ENCODE results near the gene PIGL.

PIGL gene

GRCh38 chr17:16313139-16314090 is 96.4 kb downstream of the PIGL start:
- DNase-seq: no peak

DNA sequence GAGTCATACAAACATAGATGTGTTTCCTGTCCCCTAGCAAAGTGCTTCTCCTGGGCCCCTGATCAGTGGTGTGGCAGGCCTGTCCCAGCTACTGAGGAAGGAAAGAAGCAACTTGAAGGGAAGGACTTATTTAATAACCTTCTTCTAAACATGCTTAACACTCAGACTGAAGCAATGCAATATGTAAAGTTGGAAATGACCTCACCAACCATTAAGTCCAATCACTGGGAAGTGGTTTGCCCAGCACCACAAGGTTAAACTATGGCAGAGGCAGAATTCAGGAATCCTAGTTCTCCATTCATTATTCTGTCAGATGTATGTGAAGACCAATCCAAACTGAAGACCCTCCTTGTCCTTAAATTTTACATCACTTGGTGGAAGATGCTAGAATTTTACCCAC is 97.2 kb downstream of the PIGL start:
- DNase-seq: no peak

GRCh38 chr17:16314859-16315258 is 97.8 kb downstream of the PIGL start:
- DNase-seq: no peak

DNA sequence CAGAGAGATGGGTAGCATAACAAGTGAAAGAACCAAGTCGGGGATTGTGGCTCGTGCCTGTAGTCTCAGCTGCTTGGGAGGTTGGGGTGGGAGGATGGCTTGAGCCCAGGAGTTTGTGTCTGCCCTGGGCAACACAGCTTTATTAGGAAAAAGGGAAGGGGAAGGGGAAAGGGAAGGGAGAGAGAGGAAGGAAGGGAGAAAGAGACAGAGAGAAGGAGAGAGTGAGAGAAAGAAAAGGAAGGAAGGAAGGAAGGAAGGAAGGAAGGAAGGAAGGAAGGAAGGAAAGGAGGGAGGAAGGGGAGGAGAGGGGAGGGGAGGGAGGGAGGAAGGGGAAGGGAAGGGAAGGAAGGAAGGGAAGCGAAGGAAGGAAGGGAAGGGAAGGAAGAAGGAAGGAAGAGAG is 103.0 kb downstream of the PIGL start:
- DNase-seq: no peak

DNA sequence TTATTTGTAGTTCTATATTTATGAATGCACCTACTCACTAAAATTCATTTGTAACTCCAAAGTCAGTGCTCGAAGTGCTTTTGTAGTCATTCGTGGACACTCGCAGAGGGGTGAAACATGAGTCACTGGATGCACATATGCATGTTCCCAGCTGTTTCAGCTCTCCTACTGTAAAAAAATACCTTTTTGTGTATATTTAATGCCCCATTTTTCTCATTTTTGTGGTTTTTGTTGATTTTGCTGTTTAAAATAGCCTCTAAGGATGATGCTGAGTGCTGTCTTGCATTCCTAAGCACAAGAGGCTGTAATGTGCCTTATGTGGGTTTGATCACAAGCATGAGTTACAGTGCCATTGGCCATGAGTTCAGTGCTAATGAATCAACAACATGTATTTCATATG is 105.6 kb downstream of the PIGL start:
- DNase-seq: no peak

DNA sequence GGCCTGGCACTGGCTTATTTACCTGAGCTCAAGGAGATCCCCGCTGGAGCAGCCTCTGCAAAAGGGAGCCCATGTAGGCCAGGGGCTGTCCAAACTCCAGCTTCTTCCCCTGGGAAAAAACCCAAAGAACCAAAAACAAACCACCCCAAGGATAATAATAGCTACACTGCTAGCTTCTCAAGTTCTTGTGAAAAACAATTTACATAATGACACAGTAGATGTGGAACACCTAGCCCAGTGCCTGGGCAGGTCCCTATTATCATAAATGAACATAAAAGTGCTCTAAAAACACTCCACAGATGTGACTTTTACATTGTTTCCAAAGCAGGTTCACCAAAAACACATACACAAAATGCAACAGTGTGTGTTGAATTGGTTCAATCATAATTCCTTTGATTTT is 109.0 kb downstream of the PIGL start:
- DNase-seq: no peak

DNA sequence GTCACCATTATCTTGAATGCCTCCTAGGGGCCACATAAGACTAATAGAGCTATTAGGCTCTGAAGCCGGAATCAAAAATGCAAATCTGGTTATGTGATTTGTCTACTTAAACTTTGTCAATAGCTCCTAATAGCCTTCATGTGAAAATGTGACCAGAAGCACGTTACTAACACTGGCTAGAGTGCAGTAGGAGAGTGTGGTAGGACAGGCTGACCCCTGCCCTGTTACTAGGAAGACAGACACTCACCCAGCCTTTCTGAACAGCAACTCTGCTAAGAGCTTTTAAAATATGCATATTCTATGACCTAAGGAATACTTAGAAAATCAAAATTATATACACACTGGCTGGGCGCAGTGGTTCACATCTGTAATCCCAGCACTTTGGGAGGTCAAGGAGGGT is 110.0 kb downstream of the PIGL start:
- DNase-seq: no peak

- no peak for DNase-seq
Measured at GRCh38 chr17:16328997-16329396, 112.0 kb downstream of the PIGL start.

GRCh38 chr17:16329519-16330271 is 112.7 kb downstream of the PIGL start:
- DNase-seq: no peak

GRCh38 chr17:16338391-16338790 is 121.4 kb downstream of the PIGL start:
- DNase-seq: no peak

DNA sequence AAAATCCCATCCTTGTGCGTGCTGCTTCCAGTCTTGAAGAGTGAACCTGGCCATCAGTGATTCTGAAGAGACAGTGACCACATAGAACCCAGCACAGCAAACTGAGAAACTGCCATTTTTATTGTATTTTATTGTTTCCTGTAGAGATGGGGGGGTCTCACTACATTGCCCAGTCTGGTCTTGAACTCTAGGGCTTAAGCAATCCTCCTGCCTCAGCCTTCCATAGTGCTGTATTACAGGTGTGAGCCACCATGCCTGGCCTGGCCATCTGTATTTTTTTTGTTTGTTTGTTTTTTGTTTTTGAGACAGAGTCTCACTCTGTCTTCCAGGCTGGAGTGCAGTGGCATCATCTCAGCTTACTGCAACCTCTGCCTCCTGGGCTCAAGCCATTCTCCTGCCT is 122.4 kb downstream of the PIGL start:
- DNase-seq: no peak

DNA sequence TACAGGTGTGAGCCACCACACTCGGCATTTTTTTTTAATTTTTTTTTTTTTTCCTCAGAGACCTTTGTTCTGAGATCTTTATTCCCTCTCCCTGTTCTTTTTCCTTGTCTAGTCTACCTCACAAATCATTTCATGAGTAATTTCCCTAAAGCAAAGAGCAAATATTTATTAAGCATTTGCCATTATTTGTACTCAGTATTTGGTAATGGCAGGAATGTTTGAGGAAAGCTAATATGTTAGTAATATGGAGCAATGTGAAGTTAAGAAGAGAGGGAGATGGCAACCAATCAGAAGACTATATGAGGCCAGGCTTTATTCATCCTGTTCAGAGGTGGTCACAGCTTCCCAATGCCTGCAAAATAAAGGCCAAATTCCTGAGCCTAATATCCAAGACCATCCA is 122.9 kb downstream of the PIGL start:
- no peak for DNase-seq

GRCh38 chr17:16342979-16343378 is 126.0 kb downstream of the PIGL start:
- DNase-seq: no peak

DNA sequence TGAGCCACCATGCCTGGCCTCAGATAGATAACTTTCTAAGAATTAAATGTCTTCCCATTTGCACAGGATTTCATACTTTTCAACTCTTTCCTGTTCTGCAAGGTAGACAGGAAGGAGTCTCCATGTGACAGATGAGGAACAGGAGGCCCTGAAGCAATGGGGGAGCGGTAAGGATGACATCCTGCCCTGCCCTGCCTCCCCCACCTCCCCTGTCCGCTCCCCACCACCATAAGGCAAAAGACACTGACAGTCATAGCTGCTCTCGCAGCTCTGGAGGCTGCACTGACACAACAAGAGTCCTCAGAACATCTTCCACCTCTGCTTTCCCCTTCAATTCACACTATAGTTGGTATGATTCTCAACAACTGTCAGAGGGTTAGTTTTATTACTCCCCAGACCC is 126.6 kb downstream of the PIGL start:
- no peak for DNase-seq

DNA sequence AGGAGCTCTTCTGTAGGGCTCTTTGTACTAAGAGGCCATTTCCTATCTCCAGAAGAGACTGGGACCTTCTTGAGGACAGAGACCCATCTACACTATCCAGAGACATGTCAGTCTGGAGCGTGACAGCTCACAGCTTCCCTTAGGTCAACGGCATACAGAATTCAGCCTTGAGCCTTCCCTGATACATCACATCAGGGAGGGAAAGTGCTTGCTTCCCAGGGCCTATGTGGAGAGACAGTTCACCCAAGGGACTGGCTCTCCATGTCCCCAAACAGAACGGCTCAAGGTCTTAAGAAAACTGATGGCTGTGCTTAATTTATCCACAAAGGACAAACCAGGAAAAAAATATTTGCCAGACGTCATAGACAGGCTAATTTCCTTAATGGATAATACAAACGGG is 128.6 kb downstream of the PIGL start:
- DNase-seq: no peak

GRCh38 chr17:16346721-16347271 is 129.8 kb downstream of the PIGL start:
- no peak for DNase-seq

- DNase-seq: no peak
Measured at GRCh38 chr17:16348586-16348985, 131.6 kb downstream of the PIGL start.

- DNase-seq: no peak
Measured at GRCh38 chr17:16349431-16349830, 132.4 kb downstream of the PIGL start.

DNA sequence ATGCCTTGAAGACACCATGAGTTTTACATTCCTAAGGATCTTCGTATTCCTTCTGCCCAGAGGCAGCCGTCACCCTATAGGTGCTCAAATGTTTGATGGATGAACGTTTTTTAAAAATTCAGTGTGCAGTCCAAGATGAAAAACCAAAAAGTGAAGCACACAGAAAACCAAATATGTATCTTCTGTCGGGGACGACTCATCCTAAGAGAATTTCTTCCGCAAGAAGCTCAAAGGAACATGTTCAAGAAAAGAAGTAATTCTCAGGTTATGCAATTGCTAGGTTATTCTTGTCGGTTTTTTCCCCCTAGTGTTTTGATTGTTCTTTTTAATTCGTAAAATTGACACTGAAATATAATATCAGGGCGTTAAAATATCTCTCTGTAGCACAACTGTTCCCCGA is 134.8 kb downstream of the PIGL start:
- no peak for DNase-seq

DNA sequence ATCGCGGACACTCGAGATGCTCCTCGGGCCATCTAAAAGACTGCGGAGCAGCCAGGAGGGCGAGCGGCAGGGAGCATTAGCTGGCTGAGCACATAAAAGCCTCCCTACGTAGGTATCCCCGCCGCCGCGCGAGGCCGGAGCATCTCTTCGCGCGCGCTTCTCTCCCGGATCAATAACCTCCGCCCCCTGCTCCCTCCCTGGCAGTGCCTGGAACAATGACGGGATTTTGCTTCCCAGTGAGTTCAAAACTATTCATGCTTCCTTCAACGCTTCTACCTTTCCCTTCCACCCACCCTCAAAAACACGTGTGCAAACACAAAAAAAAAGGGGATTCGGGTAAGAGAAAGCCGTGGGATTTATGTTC is 135.3 kb downstream of the PIGL start:
- no peak for DNase-seq

- peak; percentile 1 for DNase-seq
Measured at GRCh38 chr17:16352667-16353316, 135.8 kb downstream of the PIGL start.

DNA sequence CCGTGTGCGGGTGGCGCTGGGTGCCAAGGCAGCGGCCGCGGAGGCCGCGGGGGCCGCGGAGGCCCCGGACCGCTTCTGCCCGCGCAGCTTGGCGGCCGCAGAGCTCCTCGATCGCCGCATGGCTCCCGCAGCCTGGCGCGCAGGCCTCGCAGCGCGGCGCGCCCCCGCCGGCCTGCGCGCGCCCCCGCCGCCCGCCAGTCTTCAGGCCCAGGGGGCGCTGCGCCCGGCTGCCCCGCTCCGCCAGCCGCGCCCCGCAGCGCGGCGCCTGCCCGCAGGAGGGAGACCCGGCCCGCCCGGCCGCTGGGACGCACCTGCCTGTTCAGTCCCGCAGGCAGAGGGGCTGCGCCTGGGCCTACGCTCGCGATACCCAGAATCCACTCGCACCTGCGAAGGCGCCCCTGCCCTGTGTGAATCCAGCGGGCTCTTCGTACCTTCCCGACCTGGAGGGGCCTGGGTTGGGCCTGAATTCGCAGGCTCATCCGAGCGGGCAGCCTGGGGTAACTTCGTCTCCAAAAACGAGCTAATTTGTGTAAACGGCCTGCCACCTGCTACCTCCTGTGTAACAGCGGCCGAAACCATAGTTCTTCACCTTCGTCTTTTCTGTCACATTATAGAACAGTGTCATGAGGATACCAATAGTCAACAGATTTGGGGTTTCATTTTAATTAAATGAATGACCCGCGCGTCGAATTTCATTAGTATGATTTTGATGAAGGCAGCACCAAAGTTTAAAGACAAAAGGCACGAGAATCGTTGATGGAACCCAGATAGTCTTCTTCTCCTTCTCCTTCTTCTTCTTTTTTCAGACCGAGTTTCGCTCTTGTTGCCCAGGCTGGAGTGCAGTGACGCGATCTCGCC is 136.5 kb downstream of the PIGL start, which contains the start of gene CENPV:
Gene CENPV (minus strand): TSS at position 153 of the 858 bp plus-strand sequence. CDS start 33 bp downstream, at position 120.
- peak; percentile 43 for DNase-seq

Measured in CD4-positive, alpha-beta T cell treated with Interleukin-4 for 4 hours (primary cell).